HepG2 (cell line): Measurements from ENCODE around the gene TMEM220. TPM values are rescaled to one million over a fixed set of nuclear protein-coding genes. Genes with fewer than 3 reads are reported as not detected.

Source experiments
- ATAC-seq: fragments of 200-7000 bp; cut with Tn5 transposase; 3 replicates; pipeline ENCODE4 v1.9.1; 2020; ENCODE audit warnings: mild to moderate bottlenecking, moderate library complexity
- BruUV-seq: library from RNA; stranded (reverse); fragments of 400-500 nt; replicated peaks from 2 replicates; lab custom pipeline; 2021; lab: Mats Ljungman, UMichigan
- CTCF ChIA-PET: fragments of 300-600 bp; formaldehyde crosslinking; extraction: SDS; loops from one replicate; lab custom pipeline; 2021; ENCODE audit warnings: low total read pairs, inconsistent platforms, low intra/inter-chr PET ratio; lab: Yijun Ruan, JAX
- POLR2A ChIA-PET: fragments of 350-600 bp; sonication (Branson Sonifier 250); formaldehyde crosslinking; loops from one replicate; lab custom pipeline; 2020; ENCODE audit warnings: antibody characterized with exemption, inconsistent platforms; lab: Yijun Ruan, JAX
- DNase-seq: peaks from one replicate; pipeline ENCODE4 v3.0.0-alpha.2; 2015; ENCODE audit warnings: low spot score
- FAIRE-seq: peaks from 3 replicates; lab custom pipeline; 2011; peaks lifted over from hg19 to GRCh38; lab: Jason Lieb, UNC
- H2AFZ ChIP-seq: one replicate; pipeline ENCODE4 v1.6.1; 2011; ENCODE audit warnings: low read length, inconsistent platforms
- H3K27ac ChIP-seq: fragments of 300-600 bp; 3 replicates; pipeline ENCODE4 v1.8.0; 2011; ENCODE audit warnings: mixed run types, mild to moderate bottlenecking, mixed read lengths, low read length, inconsistent platforms; ENCODE audit not compliant: insufficient read depth; ENCODE audit errors: extremely low read length
- H3K27me3 ChIP-seq, 2 experiments: fragments of 200-600 bp in 1 of 2; 2 replicates in 1 of 2; 3 replicates in 1 of 2; pipeline versions ENCODE4 v1.6.0 to v1.8.0; 2011; ENCODE audit warnings: low read length in 2 of 2, mild to moderate bottlenecking in 2 of 2, moderate library complexity in 2 of 2, inconsistent platforms in 1 of 2; ENCODE audit not compliant: insufficient read depth in 2 of 2, control insufficient read depth in 1 of 2
- H3K36me3 ChIP-seq, 2 experiments: fragments of 200-600 bp in 1 of 2; replicated peaks in 1 of 2; 2 replicates in 1 of 2; 3 replicates in 1 of 2; pipeline versions ENCODE4 v1.5.1 to v1.8.0; 2011; ENCODE audit warnings: low read length in 2 of 2, inconsistent platforms in 1 of 2; ENCODE audit not compliant: insufficient read depth in 2 of 2, control insufficient read depth in 1 of 2
- H3K4me1 ChIP-seq: 2 replicates; pipeline ENCODE4 v1.5.1; 2012; ENCODE audit warnings: low read length, inconsistent platforms; ENCODE audit not compliant: insufficient read depth
- H3K4me2 ChIP-seq: 2 replicates; pipeline ENCODE4 v1.6.0; 2011; ENCODE audit warnings: low read depth, low read length, inconsistent platforms
- H3K4me3 ChIP-seq, 3 experiments: fragments of 200-600 bp in 1 of 3; sonication (generic), shearing (Covaris generic) in 1 of 3; replicated peaks in 1 of 3; 2 replicates each; pipeline ENCODE4 v1.5.1; 2011 to 2016; ENCODE audit warnings: low read length in 3 of 3, inconsistent platforms in 2 of 3, low read depth in 2 of 3, mild to moderate bottlenecking in 2 of 3, control low read depth in 1 of 3, mixed read lengths in 1 of 3; ENCODE audit not compliant: insufficient read depth in 1 of 3
- H3K79me2 ChIP-seq: one replicate; pipeline ENCODE4 v1.6.1; 2011; ENCODE audit warnings: low read length, inconsistent platforms; ENCODE audit not compliant: insufficient read depth
- H3K9ac ChIP-seq: 2 replicates; pipeline ENCODE4 v1.6.0; 2011; ENCODE audit warnings: mild to moderate bottlenecking, low read depth, low read length, inconsistent platforms; ENCODE audit not compliant: insufficient read depth
- H3K9me3 ChIP-seq: 2 replicates; pipeline ENCODE4 v1.5.1; 2012; ENCODE audit warnings: mild to moderate bottlenecking, low read length
- H4K20me1 ChIP-seq: 2 replicates; pipeline ENCODE4 v1.6.0; 2011; ENCODE audit warnings: inconsistent platforms, mild to moderate bottlenecking, low read length, moderate library complexity; ENCODE audit not compliant: insufficient read depth
- ZBTB43 ChIP-seq: sonication (generic); formaldehyde crosslinking; conservative IDR thresholded peaks from 2 replicates; pipeline ENCODE4 v1.4.0; 2020; ENCODE audit warnings: missing genetic modification reagents
- ZBTB46 ChIP-seq: sonication (generic); formaldehyde crosslinking; IDR thresholded peaks from 2 replicates; pipeline ENCODE4 v1.4.0; 2020; ENCODE audit warnings: mild to moderate bottlenecking, missing genetic modification reagents, borderline replicate concordance
- ZNF232 ChIP-seq: sonication (generic); formaldehyde crosslinking; IDR thresholded peaks from 2 replicates; pipeline ENCODE4 v1.4.0; 2020; ENCODE audit warnings: missing genetic modification reagents, borderline replicate concordance
- ZNF256 ChIP-seq: sonication (generic); formaldehyde crosslinking; conservative IDR thresholded peaks from 2 replicates; pipeline ENCODE4 v1.4.0; 2020; ENCODE audit warnings: missing genetic modification reagents
- ZNF513 ChIP-seq: sonication (generic); formaldehyde crosslinking; conservative IDR thresholded peaks from 2 replicates; pipeline ENCODE4 v1.5.0; 2020; ENCODE audit warnings: missing genetic modification reagents
- WGBS: methylation state at CpG from one replicate; pipeline ENCODE4 v1.1.6; 2017; ENCODE audit warnings: low lambda C conversion rate; 5-methylcytosine and 5-hydroxymethylcytosine counted together
- in situ Hi-C: cut with HindIII; loops from 2 replicates; pipeline ENCODE4 v1.10.0; 2017; ENCODE audit warnings: low pct_unique_long_range_greater_than_20kb; ENCODE audit not compliant: extremely low pct_ligation_motif_present
- intact Hi-C: fragments of 100-400 bp; cut with micrococcal nuclease; formaldehyde crosslinking; loops from one replicate; pipeline ENCODE4 v1.10.0; 2022; ENCODE audit not compliant: unreplicated experiment
- polyA plus RNA-seq, 8 experiments: library from polyadenylated mRNA; depleted of rRNA in 3 of 8; stranded (reverse) in 7 of 8; unstranded in 1 of 8; fragments of >200 nt; fragmentation: Illumina TruSeq in 4 of 8; extraction: Trizol in 4 of 8; gene quantifications; 2 replicates each; pipeline versions ENCODE4 v1.2.1 to v1.2.3, GENCODE V29; 2011 to 2016; ENCODE audit warnings: low read depth in 4 of 8, missing spikeins in 1 of 8, mixed read lengths in 1 of 8; ENCODE audit not compliant: insufficient read depth in 1 of 8
- total RNA-seq, 5 experiments: library from RNA; depleted of rRNA; stranded (reverse); fragments of >200 nt; fragmentation: Illumina TruSeq; extraction: Trizol; gene quantifications; 2 replicates each; pipeline ENCODE4 v1.2.3, GENCODE V29; 2016; ENCODE audit warnings: low read depth in 1 of 5

The TMEM220 gene
- total and polyA plus RNA-seq, 2 of the 13 experiments (the other 11 are each of a cell fraction or from before 2014, with no cell fraction given) = 1.3 to 2.2 TPM

- POLR2A ChIA-PET = interaction anchor here (0.8 kb wide), 1 partner anchor 31 kb away, joined by 4 read pairs; no protein-coding TSS in a partner anchor
Observed at GRCh38 chr17:10699856-10700255, 30.0 kb downstream of the TMEM220 start.

DNA sequence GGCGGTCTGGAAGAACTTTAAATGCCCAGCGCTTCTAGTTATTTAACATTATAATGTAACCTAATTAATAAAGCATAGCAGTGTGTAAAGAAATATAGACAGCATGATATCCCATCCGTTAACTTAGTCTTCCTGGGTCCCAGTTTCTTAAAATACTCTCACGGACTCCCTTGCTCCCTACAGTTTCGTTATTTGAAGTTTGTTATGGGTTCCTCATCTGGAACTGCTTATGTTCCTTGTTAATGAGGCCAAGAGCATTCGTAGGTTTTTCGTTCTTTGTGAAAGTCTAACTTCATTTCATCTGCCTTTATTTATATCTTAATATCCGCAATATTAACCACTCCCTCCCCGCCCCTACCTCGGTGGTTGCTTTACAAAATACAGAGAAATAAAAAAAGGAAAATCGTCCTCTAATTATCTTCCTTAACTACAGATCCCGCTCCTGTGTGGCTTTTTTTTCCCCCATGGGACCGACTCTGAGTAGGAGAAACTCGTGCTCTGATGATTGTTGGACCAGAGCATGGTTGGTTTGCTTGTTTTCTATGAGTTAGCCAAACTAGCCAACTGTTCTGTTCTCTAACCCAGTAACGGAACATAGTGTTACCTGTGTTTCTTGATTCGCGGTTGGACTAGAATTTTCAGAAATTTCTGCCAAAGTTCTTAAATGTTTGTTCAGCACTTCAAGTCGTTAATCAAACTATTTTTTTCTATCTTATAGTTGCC, 31.6 kb downstream of the TMEM220 start:
- ATAC-seq = no peak
- no peaks in the 10 kb centered on the region for H4K20me1 ChIP-seq
- peak overlapping the region; percentile 98 for H3K4me2 ChIP-seq
- H3K36me3 ChIP-seq = peaks cover 3 to 11% of the 10 kb centered on the region in 2 experiments; a peak in 3 of 5 replicates
- POLR2A ChIA-PET = interaction anchor here (1.0 kb wide), 1 partner anchor 32 kb away, joined by 3 read pairs; no protein-coding TSS in a partner anchor
- no peaks in the 10 kb centered on the region; a peak in 1 of 5 replicates for H3K27me3 ChIP-seq
- peak overlapping the region; percentile 92 for H3K9ac ChIP-seq
- H3K79me2 ChIP-seq = peaks cover 35% of the 10 kb centered on the region
- WGBS = 4% methylated on average over 18 of the region's 18 CpGs
- DNase-seq = peak; percentile 10
- H2AFZ ChIP-seq = peak overlapping the region; percentile 43
- TSS peak; percentile 81 for BruUV-seq
- peak overlapping the region; percentile 84 for H3K27ac ChIP-seq
- TF ChIP-seq ZBTB46 (CRISPR knock-in tag) (no peak), ZNF232 (CRISPR knock-in tag) (no peak), ZBTB43 (CRISPR knock-in tag) (0 out of 2 replicates have a peak, but pooled peaks have one; percentile 28), ZNF256 (CRISPR knock-in tag) (0 out of 2 replicates have a peak, but pooled peaks have one; percentile 25)
- TF ChIP-seq, all 625 proteins: peak for 2
- intact Hi-C loops = loop anchor here (5.0 kb wide), 1 partner anchor 34 kb away; the partner anchor contains the start of gene TMEM220
- CTCF ChIA-PET = no interaction called here
- peak overlapping the region; percentile 89 to 98 (median 96) for H3K4me3 ChIP-seq
- in situ Hi-C loops = no loop called here
- H3K4me1 ChIP-seq = peaks cover 29% of the 10 kb centered on the region
- H3K9me3 ChIP-seq = no peaks in the 10 kb centered on the region
- FAIRE-seq = peak; percentile 64

More at GRCh38 chr17:10699856-10700255, 30.0 kb downstream of the TMEM220 start:
- intact Hi-C loops (loop anchor here (5.0 kb wide), 1 partner anchor 32 kb away; the partner anchor contains the start of gene TMEM220), in situ Hi-C loops (no loop called here)
- H3K4me3 ChIP-seq = no peak overlapping the region
- no peak overlapping the region for H2AFZ ChIP-seq
- no peaks in the 10 kb centered on the region for H3K9me3 ChIP-seq
- H3K4me1 ChIP-seq = peaks cover 19% of the 10 kb centered on the region
- H3K9ac ChIP-seq = no peak overlapping the region
- 100% methylated on average over 1 of the region's 1 CpG for WGBS
- DNase-seq (no peak), ATAC-seq (no peak), FAIRE-seq (no peak)
- H3K79me2 ChIP-seq = peaks cover 26% of the 10 kb centered on the region
- H4K20me1 ChIP-seq = no peaks in the 10 kb centered on the region
- CTCF ChIA-PET = no interaction called here
- BruUV-seq = no TSS peak
- H3K4me2 ChIP-seq = no peak overlapping the region
- no peak for TF ChIP-seq ZNF513 (CRISPR knock-in tag)
- no peak overlapping the region for H3K27ac ChIP-seq
- H3K27me3 ChIP-seq = no peaks in the 10 kb centered on the region; a peak in 1 of 5 replicates
- peaks cover 3 to 6% of the 10 kb centered on the region in 2 experiments; a peak in 2 of 5 replicates for H3K36me3 ChIP-seq
